Measurements from ENCODE around the gene TSPY2.
"Not testable (repeated sequence)": the region's sequence is repeated elsewhere in the genome, so short reads cannot be mapped to it uniquely, and the experiment has no call there.

TSPY2 gene, protein sequence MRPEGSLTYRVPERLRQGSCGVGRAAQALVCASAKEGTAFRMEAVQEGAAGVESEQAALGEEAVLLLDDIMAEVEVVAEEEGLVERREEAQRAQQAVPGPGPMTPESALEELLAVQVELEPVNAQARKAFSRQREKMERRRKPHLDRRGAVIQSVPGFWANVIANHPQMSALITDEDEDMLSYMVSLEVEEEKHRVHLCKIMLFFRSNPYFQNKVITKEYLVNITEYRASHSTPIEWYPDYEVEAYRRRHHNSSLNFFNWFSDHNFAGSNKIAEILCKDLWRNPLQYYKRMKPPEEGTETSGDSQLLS

DNA sequence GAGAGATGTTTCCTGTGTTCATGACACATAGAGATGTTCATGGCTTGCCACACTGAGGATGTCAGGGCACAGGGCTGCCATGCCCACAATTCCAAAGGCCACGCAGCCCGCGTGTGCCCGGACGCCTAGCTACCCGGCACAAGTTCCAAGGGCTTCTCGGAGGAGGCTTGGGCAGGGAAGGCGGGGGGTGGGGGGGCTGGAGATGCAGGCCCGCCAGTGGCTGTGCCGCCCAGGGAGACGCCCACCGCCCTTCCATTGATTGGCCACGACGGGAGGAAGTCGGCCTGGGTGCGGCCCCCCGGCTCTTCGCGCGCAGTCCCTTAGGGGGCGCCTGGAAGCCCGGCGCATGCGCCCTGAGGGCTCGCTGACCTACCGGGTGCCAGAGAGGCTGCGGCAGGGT is at the start of gene TSPY2:
TSPY2 (plus strand) TSS at position 301 of the 400 bp plus-strand sequence; CDS start at position 347, 46 bp downstream.
- ATAC-seq, DNase-seq: not testable (repeated sequence)

DNA sequence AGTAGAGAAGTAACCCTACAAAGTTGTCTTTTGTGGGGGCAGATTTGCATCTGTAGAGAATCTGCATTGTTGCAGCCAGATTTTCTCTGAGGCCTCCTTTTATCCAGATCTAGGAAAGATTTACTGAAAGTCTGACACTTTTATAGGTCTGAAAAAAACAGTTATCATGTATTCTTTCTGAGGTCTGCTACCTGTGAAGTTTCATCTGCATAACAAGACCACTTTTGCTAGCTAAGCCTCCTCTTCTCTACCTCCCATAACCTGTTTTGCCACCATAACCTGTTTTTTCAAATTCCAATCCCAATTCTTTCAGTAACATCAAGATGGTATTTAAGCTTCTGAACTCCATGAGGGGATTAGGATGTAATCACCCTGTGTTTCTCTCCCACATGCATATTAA is 36.5 kb upstream of the TSPY2 start:
- ATAC-seq, DNase-seq: not testable (repeated sequence)

DNA sequence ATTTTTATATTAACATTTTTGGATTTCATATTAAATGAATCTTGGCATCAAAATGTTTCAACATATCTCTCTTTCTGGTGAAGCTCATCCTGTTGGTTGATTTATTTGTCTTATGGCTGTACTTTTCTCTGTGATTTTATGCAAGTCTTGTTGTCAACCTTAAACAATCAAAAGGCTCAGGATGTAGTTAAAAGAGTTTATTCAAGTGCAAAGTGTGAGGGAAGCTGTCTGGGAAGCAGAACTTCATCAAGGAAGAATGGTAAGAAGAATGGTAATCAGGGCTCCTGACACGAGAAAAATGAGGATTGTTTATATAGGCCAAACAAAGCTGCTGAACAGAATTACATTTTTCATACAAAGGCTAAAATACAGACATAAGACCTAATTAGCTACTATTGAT is 29.0 kb upstream of the TSPY2 start:
- ATAC-seq, DNase-seq: not testable (repeated sequence)

DNA sequence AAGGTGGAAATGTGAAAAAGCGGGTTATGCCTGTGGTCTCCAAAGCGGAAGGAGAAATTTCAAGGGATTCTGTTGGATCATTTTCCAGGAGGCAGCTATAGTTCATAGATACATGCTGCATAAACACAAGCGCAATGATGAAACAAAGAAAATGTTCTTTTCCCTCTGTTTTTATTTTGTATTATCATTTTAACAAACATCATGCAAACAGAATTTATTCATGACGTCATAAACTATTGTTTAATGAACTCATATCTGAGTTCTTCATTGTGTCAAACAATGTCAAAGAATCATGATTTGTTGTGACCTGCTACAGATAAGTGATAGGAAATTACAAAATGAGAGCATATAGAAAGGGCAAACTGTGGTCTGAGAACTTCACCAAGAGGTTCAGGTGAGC is 23.8 kb downstream of the TSPY2 start:
- DNase-seq, ATAC-seq: not testable (repeated sequence)

All from stimulated activated naive CD8-positive, alpha-beta T cell treated with anti-CD3 and anti-CD28 coated beads, Interleukin-15, Interleukin-2, amounts not matched to agents 100 U/mL and 50 U/mL, for 24 hours (primary cell).